HG02588 (cell line): Measurements from ENCODE around the gene CERS1.

Experiments
- ATAC-seq: cut with Tn5 transposase; IDR thresholded peaks from one replicate; pipeline ENCODE4 v1.9.1; 2021; ENCODE audit warnings: mild to moderate bottlenecking, moderate library complexity; ENCODE audit not compliant: unreplicated experiment

CERS1 gene

DNA sequence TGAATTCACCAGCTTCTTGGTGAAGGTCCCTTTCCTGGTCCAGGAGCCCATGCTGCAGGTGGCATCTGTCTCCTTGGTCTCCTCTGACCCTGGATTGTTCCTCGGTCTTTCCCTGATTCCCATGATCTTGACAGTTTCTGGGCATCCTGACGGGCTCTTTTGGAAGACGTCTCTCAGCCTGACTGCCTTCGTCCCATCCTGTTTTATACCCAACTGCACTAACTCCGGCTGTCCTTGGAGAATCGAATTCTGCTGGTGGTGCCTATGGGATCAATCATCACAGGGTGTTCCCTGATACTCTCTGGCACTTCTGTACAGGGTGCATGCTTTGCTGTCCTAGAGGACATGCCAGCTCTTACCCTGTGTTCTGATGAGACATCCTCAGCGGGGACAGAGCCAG lies 19.1 kb downstream of the CERS1 start:
- no peak for ATAC-seq

DNA sequence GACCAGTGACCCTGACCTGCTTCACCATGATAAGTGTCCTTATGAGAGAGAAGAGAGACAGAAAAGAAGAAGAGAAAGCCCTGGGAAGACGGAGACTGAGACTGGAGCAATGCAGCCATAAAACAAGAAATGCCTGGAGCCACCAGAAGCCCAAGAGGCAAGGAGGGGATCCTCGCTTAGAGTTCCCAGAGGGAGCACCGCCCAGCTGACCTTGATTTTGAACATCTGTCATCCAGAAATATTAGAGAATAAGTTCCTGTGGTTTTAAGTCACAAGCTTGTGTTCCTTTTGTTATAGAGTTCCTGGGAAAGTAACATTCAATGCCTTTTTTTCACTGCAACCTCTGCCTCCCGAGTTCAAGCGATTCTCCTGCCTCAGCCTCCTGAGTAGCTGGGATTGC lies 20.2 kb downstream of the CERS1 start:
- no peak for ATAC-seq

DNA sequence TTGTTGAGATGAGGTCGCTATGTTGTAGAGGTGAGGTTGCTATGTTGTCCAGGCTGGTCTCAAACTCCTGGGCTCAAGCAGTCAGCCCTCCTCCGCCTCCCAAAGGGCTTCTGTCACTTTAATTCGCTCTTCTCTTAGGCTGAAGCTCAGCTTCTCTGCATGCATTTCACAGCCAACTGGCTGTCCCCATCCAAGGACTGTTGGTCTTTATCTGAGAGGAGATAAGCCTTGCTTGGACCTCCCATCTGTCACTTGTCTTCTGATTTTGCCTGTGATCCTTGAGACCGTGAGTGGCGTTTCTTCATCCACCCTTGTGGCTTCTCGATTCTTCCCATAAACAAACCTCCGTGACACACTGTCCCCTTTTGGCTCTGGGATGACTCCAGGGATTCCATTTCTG lies 24.4 kb downstream of the CERS1 start:
- ATAC-seq, result no peak

DNA sequence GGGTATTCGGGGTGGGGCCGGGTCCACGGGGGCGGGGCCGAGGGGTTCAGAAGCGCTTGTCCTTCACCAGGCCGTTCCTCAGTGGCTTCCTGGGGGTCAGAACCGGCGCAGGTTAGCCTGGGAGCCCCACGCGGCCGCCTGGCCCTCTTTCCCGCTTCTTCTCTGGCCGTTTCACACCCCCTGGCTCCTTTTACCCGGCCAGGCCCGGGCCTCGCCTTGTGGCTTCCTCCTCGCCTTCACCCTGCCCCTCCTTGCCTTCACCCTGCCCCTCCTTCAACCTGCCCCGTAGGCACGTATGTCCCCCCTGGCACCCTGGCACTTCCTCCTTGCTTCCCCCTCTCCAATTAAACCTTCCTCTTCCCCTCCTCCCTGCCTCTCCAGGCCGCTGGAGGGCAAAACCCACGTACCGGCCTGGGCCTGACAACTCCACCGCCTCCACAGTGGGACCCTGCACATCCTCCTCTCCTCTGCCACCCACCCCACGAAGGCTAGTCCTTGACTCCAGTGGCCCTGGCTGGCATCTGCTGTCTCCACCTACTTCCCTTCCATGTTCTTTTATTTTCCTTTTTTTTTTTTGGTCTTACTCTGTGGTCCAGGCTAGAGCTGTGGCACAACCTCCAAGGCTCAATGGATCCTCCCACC lies 25.3 kb downstream of the CERS1 start:
- no peak for ATAC-seq

DNA sequence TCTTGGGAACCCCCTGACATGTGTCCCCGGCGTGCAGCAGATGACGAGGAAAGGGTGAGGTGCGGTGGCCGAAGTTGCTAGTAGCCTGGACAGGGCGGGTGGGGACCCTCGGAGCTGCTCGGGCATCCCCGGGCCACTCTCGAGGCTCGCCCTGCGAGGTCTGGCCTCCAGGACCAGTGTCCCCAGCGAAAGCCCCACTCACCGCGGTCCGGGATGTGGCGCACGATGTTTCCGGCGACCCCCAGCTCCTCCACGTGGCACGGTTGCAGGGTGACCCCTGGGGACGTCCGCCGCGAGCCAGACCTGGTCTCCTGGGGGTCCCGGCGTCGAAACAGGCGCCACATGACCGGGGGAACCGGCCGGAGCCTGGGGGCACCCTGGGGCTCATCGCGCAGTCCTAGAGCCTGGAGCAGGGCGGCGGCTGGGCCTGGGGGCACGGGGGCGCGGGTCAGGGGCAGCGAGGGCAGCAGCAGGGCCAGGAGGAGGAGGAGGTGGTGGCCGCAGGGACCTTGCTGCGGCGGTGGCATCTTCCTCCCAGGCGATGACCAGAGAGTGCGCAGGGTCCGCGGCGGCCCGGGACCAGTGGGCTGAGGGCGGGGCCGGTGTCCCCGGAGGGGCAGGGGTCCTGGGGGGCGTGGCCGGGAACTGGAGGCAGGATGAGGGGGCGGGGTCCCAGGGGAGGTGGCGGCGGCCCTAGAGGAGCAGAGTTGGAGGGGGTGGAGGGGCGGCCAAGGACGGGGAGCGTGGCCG lies 26.0 kb downstream of the CERS1 start:
- no peak for ATAC-seq

DNA sequence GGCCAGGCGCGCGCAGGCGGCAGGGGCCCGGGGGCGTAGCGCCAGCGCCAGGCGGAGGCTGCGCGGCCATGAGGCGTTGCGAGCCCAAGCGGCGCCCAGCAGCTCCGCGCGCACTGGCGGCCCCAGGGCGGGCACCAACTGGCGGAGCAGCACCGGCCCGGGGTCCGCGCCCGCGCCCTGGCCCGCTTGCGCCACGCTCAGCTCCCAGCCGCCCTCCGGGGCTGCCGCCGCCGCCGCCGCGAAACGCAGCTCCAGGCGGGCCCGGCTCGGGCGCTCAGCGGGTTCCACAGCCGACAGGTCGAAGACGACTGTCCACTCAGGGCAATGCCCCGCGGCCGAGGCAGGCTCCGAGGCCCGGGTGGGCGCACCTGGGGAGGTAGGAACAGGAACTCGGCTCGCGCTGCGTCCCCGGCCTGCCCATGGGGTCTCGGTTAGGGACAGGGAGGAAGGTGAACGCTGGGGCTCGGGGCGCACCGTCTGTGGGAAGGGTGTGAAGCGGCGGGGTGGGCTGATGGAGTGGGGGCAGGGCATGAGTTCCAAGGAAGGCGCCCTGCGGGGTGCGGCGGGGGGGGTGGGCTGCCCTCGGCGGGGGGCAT lies 26.8 kb downstream of the CERS1 start:
- ATAC-seq, result no peak

DNA sequence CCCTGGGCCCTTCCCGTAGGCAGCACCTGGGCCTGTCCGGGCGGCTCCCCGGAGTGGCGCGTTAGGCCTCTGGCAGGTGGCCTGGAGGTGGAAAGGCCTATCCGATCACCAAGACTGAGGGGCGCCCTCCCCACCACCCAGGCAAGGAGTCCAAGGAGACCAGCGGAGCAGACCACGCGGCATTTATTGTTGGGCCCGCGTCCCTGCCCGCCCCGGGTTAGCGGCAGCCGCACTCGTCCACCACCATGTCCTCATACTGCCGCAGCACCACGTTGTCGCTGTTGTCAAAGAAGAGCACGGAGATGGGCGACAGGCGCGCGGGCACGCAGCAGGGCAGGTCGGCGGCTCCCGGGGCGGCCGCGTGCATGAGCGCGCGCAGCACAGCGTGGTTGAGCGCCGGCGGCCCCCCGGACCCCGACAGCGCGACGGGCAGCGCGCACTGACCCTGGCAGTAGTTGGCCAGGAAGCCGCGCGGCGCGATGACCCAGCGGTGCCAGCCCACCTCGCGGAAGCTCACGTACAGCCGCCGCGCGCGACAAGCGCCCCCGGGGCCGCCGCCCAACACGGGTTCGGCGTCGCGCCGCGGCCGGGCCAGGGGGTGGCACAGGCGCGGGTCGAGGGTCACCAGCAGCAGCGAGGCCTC lies 27.5 kb downstream of the CERS1 start:
- no peak for ATAC-seq

DNA sequence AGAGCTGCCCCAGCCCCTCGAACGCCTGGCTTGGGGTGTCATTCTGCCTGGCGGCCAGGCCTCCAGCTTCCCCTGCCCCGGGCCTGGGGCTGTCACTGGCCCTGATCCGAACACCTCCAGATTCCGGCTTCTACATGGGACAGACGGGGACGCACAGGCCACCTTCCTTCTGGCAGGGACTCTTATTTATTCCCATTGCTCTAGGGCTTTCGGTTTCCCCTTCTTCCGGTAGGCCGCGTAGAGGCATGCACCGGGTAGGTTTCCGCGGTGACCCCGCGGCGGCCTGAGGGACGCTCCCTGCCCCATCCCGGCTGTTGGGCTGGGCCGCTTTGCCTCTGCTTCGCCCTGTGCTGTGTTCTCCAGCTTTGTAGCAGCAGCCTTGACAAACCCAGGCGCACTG lies 28.2 kb downstream of the CERS1 start:
- ATAC-seq, result no peak

DNA sequence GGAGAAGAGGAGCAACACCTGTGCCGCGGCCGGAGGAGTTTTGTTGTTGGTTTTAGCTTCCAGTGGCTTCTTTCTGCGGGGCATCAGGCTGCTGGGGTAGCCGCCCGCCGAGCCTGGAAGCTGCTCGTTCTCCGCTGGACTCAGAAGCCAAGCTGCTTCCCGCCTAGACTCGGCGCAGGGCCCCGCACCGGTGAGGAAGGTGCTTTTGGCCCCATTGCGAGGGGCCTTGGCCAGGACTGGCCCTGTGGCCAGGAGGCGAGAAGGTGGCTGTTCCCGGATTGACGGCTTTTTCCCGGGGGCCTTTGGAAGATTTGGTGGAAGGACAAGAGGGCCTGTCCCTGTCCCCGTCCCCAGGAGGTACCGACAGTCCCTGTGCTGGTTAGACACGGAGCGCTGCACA lies 28.8 kb downstream of the CERS1 start:
- ATAC-seq, result no peak

DNA sequence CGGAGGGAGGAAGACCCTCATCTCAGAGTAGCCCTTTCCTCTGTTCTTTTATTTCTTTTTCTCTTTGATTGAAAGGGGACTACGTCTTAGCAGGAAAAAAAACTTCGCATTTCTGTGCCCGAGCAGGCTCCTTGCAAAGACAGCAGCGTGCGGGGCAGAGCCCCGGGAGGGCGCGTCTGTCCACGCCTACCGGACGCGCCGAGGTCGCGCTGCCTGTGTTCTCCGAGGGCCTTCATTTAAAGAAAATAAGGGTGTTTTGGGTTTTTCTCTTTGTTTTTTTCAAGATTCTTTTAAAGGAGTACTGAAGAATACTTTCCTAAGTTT lies 29.2 kb downstream of the CERS1 start:
- no peak for ATAC-seq

DNA sequence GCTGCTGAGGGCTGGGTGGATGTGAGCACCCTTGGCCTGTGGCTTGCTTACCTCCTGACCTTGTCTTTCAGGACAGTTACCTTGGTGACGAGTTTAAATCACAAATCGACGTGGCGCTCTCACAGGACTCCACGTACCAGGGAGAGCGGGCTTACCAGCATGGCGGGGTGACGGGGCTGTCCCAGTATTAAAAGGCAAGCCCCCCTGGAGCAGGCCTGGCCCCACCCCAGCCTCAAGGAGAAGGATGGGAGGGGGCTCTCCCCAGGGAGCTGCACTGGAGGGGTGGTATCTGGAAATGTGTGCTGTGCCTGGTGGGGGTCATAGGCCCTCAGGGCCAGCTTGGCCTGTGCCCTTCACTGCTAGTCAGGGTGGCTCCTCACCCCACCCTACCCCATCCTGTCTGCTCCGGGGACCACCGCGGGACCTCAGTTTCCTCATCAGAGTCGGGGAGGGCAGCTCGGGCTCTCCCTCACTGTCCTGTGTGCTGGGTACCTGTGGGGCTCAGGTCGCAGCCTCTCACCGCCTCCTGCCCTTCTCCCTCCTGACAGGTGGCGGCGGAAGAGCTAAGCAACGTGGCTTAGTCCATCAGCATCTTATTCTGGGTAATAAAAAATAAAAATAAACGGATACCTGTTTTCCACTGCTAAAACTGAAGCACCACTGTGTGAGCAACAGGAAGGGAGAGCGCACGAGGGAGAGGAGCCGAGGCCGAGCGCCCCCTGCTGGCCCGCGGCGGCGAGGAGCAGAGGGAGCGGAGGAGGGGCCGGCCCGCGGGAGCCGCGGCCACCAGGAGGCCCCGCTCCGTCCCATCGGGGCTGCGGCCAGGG lies 29.8 kb downstream of the CERS1 start:
- peak; percentile 49 for ATAC-seq

DNA sequence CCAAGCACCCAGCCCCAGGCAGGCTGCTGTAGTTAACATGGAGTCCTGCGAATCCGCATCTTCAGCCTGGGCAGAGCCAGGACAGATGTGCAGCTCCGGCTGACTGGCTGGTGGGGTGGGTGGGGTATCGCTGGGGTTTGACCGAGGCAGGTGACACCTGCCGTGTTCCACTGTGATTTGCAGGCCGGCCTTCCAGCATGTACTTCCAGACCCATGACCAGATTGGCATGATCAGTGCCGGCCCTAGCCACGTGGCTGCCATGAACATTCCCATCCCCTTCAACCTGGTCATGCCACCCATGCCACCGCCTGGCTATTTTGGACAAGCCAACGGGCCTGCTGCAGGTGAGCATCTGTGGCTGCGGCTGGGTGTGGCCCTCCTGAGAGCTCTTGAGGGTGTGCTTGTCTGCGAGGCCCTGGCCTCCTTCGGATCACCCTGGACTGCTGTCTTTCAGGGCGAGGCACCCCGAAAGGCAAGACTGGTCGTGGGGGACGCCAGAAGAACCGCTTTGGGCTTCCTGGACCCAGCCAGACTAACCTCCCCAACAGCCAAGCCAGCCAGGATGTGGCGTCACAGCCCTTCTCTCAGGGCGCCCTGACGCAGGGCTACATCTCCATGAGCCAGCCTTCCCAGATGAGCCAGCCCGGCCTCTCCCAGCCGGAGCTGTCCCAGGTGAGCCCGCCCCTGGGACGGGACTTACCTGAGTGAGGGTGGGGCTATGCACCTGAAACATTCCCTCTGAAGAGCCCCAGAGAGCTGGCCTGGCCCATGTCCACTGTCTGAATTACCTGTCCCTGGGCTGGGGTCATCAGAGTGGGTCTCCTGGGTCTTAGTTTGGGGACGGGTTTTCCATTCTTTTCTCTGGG lies 30.6 kb downstream of the CERS1 start:
- ATAC-seq, result no peak

DNA sequence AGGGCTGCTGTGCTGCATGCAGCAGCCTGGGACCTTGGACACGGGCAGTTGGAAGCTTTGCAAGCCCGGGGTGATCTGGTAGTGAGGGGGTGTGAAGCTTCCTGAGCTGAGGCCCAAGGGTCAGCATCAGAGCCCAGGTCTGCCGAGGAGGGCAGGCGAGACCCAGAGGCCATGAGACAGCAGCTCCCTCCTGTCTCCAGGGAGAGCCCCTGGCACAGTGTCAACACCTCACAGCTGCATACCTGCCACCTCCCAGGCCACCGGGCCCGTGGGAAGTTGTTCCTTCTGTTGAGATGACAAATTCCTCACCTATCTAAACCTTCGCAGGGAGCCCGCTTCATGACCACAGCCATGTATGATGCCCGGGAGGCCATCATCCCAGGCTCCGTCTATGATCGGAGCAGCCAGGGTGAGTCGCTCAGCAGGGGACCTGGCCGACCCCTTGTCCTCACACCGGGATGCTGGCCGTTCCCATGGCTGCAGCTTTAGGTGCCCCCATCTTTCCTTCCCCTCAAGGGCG lies 32.1 kb downstream of the CERS1 start:
- no peak for ATAC-seq

DNA sequence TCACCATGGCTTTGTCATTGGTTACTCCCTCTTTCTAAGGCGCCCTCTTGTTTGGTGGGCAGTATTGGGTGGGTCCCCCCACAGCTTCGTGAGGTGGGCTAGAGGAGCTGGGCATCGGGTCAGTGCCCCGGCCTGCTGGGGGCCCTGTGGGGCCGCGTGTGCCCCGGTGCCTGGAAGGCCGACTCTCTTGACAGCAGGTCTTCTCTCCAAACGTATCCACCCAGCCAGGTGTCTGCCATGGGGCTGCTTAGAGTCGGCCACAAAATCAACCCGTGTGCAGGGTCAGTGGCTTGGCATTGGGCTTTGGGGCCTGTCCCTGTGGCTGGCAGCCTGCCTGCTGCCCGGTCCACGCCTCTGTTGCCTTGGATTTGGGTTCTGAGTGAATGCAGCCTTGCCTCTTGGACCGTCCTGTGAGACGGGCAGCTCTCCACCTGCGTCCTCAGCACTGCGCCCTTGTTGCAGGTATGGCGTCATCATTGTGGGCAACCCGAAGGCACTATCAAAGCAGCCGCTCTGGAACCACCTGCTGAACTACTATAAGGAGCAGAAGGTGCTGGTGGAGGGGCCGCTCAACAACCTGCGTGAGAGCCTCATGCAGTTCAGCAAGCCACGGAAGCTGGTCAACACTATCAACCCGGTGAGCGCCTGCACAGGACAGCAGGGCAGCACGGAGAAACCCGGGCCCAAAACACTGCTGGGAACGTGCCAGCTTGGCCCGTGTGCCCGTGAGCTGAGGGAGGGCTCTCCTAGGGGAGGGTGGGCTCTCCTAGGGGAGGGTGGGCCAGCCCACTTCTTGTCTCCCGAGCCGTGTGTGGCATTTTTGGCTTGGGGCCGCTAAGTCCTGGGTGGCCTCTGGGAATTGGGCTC lies 32.7 kb downstream of the CERS1 start:
- ATAC-seq, result no peak

DNA sequence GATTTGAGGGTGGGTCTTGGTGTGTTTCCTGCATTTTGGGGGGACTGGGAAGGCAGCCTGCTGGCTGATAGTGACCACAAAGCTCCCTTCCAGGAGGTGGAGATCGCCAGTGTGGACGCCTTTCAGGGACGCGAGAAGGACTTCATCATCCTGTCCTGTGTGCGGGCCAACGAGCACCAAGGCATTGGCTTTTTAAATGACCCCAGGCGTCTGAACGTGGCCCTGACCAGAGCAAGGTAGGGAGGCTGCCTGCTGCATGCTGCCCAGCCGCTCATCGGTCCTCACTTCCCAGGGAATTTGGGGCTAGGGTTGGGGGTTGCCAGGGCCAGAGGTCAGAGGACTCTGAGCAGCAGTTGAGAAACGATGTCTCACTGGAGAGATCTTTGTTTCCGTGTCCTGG lies 34.0 kb downstream of the CERS1 start:
- no peak for ATAC-seq

DNA sequence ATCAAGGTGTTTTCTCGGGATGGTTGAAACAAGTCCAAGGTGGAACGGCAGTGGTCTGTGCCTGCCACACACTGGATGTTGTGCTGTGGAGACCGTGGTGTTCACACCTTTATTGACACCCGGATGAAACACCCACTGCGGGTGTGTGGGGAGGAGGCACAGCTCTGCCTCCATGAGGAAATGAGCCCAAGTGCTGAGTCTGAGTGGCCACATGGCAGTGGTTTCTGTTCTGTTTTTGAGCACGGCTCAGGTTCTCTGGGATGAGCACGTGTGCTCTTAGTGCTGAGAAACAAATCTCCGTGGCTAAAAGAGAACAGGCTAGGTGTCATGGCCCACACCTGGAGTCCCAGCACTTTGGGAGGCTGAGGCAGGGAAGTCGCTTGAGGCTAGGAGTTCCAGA lies 34.7 kb downstream of the CERS1 start:
- ATAC-seq, result no peak

DNA sequence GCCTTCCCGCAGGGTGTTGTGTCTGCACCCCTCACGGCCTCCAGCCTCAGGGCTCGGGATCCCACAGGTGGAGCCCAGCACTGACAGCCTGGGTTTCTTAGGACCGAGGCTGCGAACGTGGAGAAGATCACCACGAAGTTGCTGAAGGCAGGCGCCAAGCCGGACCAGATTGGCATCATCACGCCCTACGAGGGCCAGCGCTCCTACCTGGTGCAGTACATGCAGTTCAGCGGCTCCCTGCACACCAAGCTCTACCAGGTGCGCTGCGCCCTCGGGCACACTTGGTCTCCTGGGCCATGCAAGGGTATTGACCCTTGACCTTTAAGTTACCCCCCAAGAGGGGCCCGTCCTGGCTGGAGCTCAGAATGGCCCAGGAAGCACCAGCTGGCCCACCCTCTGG lies 35.2 kb downstream of the CERS1 start:
- ATAC-seq, result no peak

DNA sequence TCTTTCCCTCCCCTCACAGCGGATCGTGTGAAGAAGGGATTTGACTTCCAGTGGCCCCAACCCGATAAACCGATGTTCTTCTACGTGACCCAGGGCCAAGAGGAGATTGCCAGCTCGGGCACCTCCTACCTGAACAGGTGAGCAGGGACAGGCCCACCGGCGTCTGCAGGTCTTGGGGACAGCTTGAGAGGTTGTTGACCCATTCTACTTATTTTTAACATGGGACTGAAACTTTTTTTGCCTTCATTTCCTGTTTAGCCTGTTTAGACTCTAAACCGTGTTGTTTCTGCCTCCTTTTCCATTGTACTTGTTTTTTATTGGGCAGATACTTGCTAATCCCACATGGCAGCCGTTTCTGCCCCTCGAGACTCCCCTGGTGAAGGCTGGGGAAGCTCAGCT lies 35.7 kb downstream of the CERS1 start:
- ATAC-seq, result no peak

DNA sequence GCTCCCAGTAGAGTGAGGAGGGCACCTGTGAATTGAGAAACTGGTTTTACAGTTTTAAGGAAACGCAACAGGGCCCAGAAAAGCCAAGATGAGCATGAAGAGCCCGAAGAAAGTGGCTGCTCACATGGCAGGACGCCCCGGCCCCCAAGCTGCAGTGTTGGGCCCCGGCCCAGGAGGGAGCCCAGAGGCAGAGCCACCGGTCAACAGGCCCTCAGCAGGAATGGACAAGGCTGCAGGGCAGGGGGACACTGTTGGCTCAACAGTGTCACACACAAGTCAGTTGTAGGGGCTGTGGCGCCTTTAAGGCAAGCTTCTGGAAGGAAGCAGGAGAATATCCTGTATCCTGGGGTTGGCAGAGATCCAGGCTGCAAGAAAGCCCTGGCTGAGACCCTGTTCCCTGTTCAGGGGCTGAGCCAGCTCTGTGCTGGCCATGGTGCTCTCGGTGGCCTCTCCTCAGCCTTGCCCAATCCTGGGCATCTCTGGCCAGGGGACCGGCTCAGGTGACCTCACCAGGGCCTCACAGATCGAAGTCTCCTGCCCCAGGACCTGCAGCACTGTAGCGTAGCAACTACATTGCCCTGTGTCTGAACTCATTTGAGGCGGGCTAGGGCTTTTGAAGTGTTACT lies 36.2 kb downstream of the CERS1 start:
- ATAC-seq, result no peak
